NCI-H2227 (cell line): Measurements from ENCODE around the gene COQ8B.

Experiments used
- DNase-seq: peaks from one replicate; lab custom pipeline; 2025; ENCODE audit not compliant: unreplicated experiment; lab: John Stamatoyannopoulos, UW

COQ8B gene

GRCh38 chr19:40691421-40692211 lies 25.1 kb downstream of the COQ8B start:
- no peak for DNase-seq

DNA sequence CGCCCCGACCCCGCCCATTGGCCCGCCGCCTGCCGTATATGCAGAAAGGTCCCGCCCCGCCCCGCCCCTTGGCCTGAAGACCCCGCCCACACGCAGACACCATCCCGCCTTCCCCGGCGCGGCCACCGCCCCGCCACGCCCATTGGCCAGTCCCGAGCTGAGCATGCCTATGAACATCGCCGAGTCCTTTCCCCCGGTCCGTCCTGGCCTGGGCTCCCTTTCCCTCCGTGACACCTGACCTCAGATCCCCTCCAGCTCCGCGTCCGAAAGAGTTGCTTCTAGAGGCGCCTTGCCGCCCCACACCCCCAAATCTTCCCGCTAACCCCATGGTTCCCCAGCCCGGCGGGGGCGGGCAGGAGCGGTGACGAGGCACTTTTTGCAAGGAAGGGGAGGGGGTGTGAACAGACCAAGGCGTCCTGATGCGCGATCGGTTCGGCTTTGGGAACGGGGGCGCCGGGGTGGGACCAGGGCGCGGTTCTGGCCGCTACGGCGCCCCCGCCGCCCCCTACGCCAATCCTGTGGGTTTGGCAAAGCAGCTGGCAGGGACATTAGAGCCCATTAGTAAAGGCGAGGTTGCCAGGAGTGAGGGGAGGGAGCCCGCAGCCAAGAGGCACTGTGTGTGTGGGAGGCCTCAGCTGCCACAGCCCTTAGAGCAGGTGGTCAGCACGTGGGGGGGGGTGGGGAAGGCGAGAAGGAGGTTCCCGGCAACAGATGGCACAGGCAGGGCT lies 25.8 kb downstream of the COQ8B start:
- peak; percentile 99 for DNase-seq

DNA sequence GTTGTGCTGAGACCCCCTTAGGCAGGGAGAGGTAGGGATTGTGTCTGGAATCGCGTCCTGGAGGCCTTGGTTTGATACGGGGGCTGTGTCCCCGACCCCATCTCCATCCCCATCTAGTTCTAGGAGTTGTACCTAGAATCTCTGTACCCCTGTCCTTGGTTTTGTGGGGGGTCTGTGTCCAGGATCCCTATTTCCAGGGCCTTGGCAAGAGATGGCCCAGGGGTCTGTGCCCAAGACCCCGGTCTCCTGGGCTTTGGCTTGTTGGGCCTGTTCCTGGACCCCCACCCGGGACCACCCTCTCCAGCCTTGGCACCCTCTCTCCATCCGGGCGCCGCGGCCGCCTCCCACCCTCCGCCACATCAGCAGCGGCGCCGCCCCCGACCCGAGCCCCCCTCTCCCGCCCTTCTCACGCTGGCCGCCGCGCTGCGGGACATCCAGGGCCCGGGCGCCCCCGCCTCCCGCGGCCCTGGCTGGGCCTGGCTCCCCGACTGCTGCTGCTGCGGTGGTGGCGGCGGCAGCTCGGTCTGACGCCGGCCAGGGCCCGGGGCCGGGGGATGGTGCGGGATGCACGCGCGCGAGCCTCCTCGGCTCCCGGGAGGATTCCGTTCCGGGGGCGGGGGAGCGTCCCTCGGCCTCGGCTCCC lies 26.5 kb downstream of the COQ8B start, which contains the start of gene NUMBL:
Gene NUMBL (minus strand): TSS at position 602 of the 643 bp plus-strand sequence. CDS start 168 bp downstream, at position 434.
- no peak for DNase-seq

DNA sequence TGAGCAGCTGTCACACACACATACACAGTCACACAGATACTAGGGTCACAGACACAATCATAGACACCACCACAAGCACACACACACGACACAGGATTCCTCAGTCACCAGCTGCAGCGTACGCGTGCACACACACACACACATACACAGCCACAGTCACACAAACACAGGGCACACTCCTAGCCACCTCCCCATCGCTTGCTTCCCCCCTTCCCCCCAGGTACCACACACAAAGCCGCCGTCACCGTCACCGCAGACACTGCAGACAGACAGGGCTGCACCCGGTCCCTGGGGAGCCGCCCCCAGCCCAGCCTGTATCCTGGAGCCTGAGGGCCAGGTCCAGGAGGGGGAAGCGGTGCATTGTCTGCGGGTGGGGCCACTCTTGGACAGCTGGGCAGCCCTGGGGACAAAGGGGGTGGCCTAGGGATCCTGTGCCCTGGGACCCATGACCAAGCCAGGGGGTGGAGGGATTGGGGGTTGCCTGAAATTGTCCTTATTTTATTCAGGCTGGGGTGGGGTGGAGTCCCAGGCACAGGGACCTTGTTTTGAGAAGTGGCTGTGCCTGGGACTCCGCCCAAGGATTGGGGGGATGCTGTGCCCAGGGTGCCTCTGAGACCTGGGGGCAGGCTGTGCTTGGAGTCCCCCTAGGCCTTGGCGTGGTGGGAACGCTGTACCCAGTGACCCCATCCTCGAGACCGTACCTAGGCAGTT lies 27.2 kb downstream of the COQ8B start:
- peak; percentile 65 for DNase-seq

- DNase-seq = no peak
Measured at GRCh38 chr19:40688987-40689338, 27.7 kb downstream of the COQ8B start.

DNA sequence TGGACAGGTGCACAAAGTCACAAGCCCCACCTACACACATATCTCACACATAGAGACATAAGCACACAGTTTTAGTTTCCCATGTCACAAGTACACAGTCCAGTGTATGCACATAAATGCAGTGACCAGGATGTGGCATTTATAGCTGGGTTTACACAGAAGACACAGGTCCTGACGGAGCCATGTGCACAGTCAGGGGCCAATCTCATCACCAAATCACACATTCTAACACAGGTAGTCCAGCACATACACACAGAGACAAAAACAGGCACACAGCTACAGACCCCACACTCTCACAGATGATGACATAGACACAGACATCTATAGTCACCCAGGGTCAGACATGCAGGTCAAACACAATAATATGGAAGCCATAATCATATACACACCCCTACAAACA lies 28.4 kb downstream of the COQ8B start:
- no peak for DNase-seq

DNA sequence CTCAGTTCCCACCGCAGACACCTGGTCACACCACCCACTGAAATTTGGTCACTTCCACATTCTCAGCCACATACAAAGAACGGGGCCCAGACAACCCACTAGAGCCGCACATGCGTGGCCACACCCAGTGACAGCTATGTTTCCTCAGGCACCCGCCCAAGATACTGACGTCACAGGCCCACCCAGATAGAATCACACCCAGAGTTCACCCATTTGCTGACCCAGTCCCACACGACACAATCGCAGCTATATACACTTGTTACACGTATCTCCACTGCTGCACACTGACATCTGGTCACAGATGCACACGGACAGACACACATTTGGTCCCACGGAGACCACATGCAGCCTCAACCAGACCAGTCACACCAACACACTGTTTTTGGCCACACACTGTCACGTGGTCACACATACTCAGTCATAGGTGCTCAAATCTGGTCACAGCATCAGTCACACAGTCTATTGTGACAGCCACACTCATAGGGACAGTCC lies 29.1 kb downstream of the COQ8B start:
- no peak for DNase-seq

- no peak for DNase-seq
Measured at GRCh38 chr19:40686882-40687524, 29.7 kb downstream of the COQ8B start.

GRCh38 chr19:40685563-40685962 lies 31.1 kb downstream of the COQ8B start:
- no peak for DNase-seq

DNA sequence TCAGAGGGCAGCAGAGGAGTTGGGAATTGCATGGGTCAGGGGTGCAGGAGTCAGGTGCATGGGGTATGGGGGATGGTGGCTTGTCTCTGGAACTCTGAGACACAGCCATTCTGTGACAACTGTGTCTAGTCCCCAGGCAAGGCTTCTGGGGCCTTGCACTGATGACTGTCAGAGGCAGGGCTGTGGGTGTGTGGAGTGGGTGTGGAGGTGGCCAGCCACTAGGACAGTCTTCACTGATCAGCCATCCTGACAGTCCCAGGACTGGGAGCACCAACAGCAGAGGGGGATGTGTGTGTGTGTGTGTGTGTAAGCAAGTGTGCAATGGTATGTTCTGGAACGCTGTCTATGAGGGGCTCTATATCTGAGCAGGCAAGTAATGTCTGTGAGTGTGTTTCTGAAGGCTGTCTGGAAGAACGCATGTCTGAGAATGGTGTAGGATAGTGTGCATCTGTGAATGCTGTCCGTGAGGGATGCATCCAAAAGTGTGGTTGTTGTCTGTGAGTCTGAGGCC lies 31.6 kb downstream of the COQ8B start:
- DNase-seq = no peak

DNA sequence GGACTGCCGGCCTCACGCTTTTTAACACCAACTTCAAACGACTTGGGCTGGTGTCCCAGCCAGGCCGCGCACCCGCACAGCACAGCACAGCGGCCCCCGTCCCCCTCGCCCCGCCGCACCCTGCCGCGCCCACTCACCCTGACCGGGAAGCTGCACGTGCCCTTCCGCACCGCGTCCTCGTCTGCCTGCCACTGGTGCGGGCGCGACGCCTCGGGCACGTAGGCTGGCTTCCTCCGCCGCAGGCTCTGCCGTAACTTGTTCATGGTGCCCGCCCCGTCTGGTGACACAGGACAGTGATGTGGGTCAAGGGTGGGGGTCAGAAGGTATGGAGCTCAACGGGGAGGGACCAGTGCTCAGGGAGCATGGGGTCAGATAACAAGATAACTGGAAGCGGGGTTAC lies 32.4 kb downstream of the COQ8B start:
- DNase-seq = no peak

- DNase-seq = no peak
Measured at GRCh38 chr19:40683437-40683836, 33.2 kb downstream of the COQ8B start.

GRCh38 chr19:40682431-40682964 lies 34.2 kb downstream of the COQ8B start:
- no peak for DNase-seq

DNA sequence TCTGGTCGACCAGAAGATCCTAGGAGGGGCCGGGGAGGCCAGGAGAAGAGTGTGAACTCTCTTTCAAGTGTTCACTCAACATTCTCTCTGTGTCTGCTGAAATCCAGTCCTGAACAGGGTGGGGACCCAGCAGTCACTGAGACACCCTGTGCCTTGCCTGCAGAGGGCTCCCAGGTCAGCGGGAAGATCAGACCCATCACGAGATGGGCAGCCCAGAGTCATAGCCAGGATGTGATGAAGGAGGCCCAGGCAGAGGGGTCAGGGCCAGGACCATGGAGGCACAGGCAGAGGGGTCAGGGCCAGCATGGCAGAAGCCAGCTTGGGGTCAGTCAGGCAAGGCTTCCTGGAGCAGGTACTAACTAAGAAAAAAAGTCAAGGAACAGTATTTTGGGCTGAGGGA lies 35.6 kb downstream of the COQ8B start:
- DNase-seq = no peak

- DNase-seq = no peak
Measured at GRCh38 chr19:40677156-40677555, 39.5 kb downstream of the COQ8B start.

DNA sequence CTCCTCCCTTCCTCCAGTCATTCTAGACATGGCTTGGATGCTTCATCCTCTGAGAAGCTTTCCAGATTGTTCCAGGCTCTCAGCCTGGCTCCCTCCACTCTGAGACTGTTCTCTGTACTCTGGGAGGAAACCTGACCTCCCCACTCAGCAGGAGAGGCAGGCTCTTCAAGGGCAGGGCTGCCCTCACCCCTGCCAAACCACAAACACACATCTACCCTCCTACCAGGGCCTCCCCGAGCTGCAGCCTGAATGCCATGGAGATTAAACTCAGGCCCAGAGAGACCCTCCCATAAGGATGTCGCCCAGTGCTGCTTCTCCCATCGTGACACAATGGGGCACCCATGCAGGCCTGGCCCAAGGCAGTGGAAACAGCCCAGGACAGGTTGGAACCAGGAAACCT lies 42.4 kb downstream of the COQ8B start:
- DNase-seq = no peak

GRCh38 chr19:40673397-40673796 lies 43.3 kb downstream of the COQ8B start:
- DNase-seq = no peak

GRCh38 chr19:40672573-40673299 lies 44.0 kb downstream of the COQ8B start:
- DNase-seq = no peak

DNA sequence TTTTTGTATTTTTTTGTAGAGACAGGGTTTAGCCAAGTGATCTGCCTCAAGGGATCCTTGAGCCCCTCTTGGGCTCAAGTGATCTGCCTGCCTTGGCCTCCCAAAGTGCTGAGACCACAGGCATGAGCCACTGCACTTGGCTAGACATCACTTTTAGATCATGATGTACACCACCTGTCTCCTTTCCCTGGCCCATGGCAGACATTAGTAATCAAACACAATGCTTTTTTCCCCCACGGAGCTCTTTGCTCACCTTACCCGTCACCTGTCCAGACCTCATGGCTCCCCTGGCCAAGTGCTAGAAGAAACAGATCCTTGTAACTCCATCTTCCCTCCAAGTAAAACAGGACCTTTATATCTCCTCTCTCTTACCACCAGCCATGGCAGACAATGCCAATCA lies 44.6 kb downstream of the COQ8B start:
- no peak for DNase-seq

DNA sequence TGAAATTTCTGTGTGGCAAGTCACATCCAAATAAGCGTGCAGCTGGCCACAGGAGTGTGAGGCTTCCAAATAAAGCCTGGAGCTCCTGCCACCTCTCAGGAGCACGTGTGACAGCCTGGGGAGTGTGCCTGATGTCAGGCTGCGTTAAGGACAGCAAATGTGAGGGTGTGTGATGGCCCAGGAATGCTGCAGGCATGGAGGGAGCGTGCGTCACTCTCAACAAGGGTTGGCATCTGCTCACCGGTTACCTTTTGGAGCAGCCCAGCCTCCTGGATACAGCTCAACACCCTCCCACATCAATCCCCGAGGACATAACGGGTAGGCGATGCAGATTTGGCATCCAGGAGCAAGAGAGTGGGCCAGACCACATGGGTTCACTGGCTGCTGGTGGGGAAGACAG lies 45.3 kb downstream of the COQ8B start:
- DNase-seq = no peak
